Activated naive CD4-positive, alpha-beta T cell treated with anti-CD3 and anti-CD28 coated beads, Interleukin-2, amount 50 U/mL, for 16 hours (primary cell): ENCODE data around the gene VWA1.
"Not testable (repeated sequence)": the region's sequence is repeated elsewhere in the genome, so short reads cannot be mapped to it uniquely, and the experiment has no call there.

Experiments used
- DNase-seq: peaks from one replicate; pipeline ENCODE4 v3.0.0-alpha.2; 2020

Gene VWA1, protein sequence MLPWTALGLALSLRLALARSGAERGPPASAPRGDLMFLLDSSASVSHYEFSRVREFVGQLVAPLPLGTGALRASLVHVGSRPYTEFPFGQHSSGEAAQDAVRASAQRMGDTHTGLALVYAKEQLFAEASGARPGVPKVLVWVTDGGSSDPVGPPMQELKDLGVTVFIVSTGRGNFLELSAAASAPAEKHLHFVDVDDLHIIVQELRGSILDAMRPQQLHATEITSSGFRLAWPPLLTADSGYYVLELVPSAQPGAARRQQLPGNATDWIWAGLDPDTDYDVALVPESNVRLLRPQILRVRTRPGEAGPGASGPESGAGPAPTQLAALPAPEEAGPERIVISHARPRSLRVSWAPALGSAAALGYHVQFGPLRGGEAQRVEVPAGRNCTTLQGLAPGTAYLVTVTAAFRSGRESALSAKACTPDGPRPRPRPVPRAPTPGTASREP

GRCh38 chr1:1435106-1435903, at the start of gene VWA1:
Gene VWA1 (plus strand): TSS chr1:1435690. CDS start chr1:1435749, 59 bp downstream.
- DNase-seq: peak; percentile 68

- DNase-seq: no peak
Observed at GRCh38 chr1:1385931-1386330, 49.6 kb upstream of the VWA1 start.

DNA sequence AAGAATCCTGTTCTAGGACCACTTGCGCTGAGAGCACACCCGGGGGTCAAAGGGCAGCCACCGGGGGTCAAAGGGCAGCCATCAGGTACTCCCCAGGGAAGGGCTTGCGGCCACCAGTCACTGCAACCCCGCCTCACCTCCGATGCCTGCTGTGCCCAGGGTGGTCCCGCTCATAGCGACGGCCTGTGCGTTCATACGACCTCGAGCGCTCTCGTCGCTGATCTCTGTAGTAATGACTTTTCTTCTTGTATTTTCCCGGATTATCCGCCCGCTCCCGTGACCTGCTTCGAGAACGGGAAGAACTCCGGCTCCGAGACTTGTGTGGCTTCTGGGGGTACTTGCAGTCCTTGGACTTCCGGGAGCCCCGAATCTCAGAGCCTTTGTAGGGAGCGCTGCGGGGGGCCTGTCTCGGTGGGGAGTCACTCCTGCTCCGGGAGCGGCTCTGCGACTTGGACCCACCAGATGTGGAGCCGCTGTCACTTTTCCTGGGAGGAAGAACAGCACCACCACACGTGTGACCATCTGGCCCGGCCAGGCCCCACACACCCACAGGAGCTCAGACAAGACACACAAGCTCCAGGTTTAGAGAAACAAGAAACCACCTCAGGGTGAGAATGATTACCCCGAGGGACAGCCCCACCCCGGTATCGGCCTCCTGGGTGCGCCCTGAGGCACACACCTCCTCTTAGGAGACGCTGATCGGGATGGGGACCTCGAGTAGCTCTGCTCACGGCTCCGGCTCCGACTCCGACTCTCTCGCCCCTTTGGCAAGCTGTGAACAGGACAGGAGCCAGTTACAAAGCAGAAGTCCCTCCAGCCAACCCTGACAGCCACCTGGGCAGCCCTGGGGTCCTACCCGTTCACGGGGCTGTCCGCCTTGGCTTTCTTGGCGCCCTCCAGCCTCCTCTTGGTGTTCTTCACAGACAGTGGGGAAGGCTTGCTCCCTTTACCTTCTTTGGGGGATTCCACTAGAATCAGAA, 48.1 kb upstream of the VWA1 start:
- no peak for DNase-seq

DNA sequence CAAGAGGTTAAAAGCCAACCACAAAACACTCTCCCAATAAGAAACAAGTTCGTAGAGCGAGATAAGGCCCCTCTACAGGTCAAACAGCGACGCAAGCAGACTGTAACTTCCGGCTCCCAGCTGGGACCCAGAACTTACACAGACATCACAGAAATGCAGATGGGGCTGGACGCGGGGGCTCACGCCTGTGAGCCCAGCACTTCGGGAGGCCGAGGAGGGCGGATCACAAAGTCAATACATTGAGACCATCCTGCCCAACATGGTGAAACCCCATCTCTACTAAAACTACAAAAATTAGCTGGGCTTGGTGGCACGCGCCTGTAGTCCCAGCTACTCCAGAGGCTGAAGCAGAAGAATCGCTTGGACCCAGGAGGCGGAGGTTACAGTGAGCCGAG, 47.4 kb upstream of the VWA1 start:
- no peak for DNase-seq

GRCh38 chr1:1390675-1391074, 44.8 kb upstream of the VWA1 start:
- DNase-seq: no peak

DNA sequence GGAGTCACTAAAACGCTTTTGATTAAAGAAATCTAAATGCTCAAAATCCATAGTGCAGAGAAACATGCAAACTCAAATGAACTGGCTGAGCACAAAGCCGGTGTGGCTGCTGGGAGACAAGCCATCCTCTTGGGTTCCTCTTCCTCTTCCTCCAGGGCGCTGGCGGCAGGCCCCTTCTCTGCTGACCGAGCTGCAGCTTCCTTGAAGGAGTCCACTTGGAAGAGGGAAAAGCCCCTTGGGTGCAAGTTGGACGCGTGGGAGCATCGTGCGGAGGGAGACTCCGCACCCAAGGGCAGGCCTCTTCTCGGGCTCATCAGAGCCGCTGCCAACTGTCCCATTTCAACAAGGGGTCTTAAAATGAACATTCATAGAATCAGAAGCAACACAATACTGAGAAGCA, 44.3 kb upstream of the VWA1 start:
- DNase-seq: no peak

DNA sequence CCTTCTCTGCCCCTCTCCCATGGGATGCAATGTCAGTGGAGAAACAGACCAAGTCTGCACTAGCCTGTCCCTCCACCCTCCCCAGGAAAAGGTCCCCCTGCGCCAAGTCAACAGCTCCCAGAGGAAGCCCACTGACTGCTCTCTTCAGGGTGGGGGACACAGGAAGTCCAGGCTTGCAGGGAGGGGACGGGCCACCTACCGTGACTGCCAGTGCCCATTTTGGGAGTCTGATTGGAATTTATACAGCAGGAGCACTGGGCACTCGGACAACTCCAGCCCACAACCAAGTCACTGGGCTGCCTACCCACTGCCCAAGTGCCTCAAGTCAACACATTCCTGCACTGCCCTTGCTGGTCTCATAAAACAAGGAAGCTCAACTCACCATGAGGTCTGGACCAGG, 42.5 kb upstream of the VWA1 start:
- DNase-seq: no peak

- no peak for DNase-seq
Observed at GRCh38 chr1:1393428-1393827, 42.1 kb upstream of the VWA1 start.

DNA sequence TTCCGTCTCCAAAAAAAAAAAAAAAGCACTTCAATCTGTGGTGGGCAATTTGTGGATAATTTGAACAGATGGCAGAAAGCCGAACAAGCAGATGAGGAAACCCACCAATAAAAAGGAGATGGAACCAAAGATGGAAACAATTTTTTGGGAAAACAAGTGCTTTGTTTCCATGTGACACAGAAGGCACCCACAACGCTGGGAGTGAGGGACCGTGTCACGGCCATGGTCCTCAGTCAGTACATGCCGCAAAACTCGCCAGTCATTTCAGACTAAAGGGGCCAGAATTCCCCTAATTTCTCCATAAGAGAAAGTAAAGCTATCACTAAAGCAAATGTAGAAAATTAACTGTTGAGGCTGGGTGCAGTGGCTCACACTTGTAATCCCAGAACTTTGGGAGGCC, 41.4 kb upstream of the VWA1 start:
- no peak for DNase-seq

GRCh38 chr1:1395166-1395565, 40.3 kb upstream of the VWA1 start:
- DNase-seq: no peak

- DNase-seq: no peak
Observed at GRCh38 chr1:1397839-1398523, 37.5 kb upstream of the VWA1 start.

DNA sequence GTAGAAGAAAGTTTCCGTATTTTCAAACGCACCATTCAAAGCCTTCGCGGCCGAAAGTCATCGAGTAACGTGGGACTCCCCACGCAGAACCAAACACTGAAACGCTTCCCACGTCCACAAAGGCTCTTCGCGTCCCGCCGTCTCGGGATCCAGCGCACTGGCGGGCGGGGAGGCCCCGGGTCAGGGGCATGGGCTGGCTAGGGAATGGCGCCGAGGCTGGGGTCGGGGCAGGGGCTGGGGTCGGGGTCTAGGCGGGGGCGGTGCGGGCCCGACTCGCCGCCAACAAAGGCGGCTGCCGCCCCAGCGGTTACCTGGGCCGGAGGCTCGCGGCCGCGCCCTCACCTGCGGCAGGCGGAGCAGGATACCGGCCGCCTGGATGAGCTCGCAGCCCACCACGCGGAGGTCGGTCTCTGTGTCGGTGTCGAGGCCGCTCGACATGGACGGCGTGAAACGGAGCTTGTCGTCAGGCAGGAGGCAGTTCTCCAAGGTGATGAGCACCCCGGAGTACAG, 36.8 kb upstream of the VWA1 start:
- no peak for DNase-seq

- DNase-seq: peak; percentile 100
Observed at GRCh38 chr1:1399187-1399871, 36.2 kb upstream of the VWA1 start, which contains the start of gene CCNL2. Gene CCNL2 (minus strand): TSS chr1:1399335. CDS start chr1:1399306, 29 bp downstream.

- no peak for DNase-seq
Observed at GRCh38 chr1:1399872-1400575, 35.5 kb upstream of the VWA1 start.

DNA sequence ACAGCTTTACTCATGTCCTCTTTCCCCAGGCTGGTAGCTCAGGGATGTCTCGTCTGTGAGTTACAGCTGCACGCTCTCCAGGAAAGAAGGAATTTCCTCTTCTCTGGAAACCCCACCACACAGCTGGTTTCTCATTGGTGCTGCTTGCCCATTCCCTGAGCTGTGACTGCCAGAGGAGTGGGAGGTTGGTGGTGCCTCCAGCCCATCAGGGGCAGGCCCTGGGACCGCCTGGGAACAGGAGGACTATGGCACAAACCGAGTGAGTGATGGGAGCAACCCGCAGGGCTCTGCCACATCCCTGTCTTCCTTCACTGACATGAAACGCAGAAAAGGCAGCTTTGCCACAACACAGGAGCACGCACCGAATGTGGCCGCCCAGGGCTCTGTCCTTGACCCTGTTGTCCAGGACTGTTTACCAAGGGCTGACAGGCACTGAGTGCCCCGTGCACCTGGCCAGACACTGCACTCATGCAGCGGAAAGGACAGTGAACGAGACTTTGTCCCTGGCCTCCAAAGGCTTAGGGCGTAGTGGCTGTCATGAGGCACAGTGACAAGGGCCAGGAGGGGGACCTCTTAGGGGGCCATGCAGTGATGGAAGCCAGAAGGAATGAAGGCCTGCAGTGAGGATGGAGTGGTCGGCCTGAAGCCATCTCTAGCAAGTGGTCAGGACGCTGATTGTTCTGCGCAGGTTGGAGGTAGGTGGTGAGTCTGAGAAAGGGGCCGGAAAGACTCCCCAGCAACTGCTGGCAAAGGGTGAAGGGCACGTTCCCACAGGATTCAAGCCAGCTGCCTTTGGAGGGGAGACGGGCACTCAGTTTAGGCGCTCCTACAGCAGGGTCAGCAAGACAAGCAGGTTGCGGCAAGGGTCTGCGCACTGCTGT, 34.7 kb upstream of the VWA1 start:
- DNase-seq: no peak

- no peak for DNase-seq
Observed at GRCh38 chr1:1401457-1402010, 34.0 kb upstream of the VWA1 start.

GRCh38 chr1:1402072-1402900, 33.2 kb upstream of the VWA1 start:
- DNase-seq: peak; percentile 53

DNA sequence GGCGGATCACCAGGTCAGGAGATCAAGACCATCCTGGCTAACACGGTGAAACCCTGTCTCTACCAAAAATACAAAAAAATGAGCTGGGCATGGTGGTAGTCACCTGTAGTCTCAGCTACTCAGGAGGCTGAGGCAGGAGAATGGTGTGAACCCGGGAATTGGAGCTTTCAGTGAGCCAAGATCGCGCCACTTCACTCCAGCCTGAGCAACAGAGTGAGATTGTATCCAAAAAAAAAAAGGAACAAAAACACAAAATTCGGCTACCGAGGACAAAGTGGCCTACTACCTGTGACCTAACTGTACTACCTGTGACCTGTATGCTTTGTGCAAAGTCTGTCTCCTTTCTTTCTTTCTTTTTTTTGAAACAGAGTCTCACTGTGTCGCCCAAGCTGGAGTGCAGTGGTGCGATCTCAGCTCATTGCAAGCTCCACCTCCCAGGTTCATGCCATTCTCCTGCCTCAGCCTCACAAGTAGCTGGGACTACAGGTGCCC, 32.5 kb upstream of the VWA1 start:
- not testable (repeated sequence) for DNase-seq
